Measurements from ENCODE around the gene PAQR8.
A peak's percentile ranks its signal among the peaks of the same experiment; 100 is the strongest.

PAQR8 gene

GRCh38 chr6:52345311-52345710 lies 16.6 kb upstream of the PAQR8 start:
- no peak overlapping the region for H3K4me3 ChIP-seq (ENCODE audit: low read depth, low read length)
- DNase-seq (ENCODE audit: low read depth) = no peak
- no peak for TF ChIP-seq CTCF (conservative IDR thresholded peaks at IDR 0.05; ENCODE audit: low read depth, low read length)

- no peak for DNase-seq (ENCODE audit: low read depth)
- TF ChIP-seq CTCF (conservative IDR thresholded peaks at IDR 0.05; ENCODE audit: low read depth, low read length) = no peak
- H3K4me3 ChIP-seq (ENCODE audit: low read depth, low read length) = no peak overlapping the region
Observed at GRCh38 chr6:52346503-52346902, 15.4 kb upstream of the PAQR8 start.

- TF ChIP-seq CTCF (conservative IDR thresholded peaks at IDR 0.05; ENCODE audit: low read depth, low read length) = no peak
- no peak for DNase-seq (ENCODE audit: low read depth)
- H3K4me3 ChIP-seq (ENCODE audit: low read depth, low read length) = no peak overlapping the region
Observed at GRCh38 chr6:52347818-52348217, 14.1 kb upstream of the PAQR8 start.

- no peak for TF ChIP-seq CTCF (conservative IDR thresholded peaks at IDR 0.05; ENCODE audit: low read depth, low read length)
- no peak overlapping the region for H3K4me3 ChIP-seq (ENCODE audit: low read depth, low read length)
- DNase-seq (ENCODE audit: low read depth) = no peak
Observed at GRCh38 chr6:52351879-52352238, 10.1 kb upstream of the PAQR8 start.

- peak; percentile 95 for DNase-seq (ENCODE audit: low read depth)
- no peak overlapping the region for H3K4me3 ChIP-seq (ENCODE audit: low read depth, low read length)
- no peak for TF ChIP-seq CTCF (conservative IDR thresholded peaks at IDR 0.05; ENCODE audit: low read depth, low read length)
Observed at GRCh38 chr6:52352239-52353018, 9.5 kb upstream of the PAQR8 start.

GRCh38 chr6:52356017-52356416 lies 5.9 kb upstream of the PAQR8 start:
- DNase-seq (ENCODE audit: low read depth) = no peak
- no peak for TF ChIP-seq CTCF (conservative IDR thresholded peaks at IDR 0.05; ENCODE audit: low read depth, low read length)
- no peak overlapping the region for H3K4me3 ChIP-seq (ENCODE audit: low read depth, low read length)

- TF ChIP-seq CTCF (conservative IDR thresholded peaks at IDR 0.05; ENCODE audit: low read depth, low read length) = no peak
- H3K4me3 ChIP-seq (ENCODE audit: low read depth, low read length) = no peak overlapping the region
- no peak for DNase-seq (ENCODE audit: low read depth)
Observed at GRCh38 chr6:52359403-52359802, 2.5 kb upstream of the PAQR8 start.

Measured in choroid plexus epithelial cell (primary cell).